Measurements from ENCODE around the gene SH3GL3.

SH3GL3 gene

DNA sequence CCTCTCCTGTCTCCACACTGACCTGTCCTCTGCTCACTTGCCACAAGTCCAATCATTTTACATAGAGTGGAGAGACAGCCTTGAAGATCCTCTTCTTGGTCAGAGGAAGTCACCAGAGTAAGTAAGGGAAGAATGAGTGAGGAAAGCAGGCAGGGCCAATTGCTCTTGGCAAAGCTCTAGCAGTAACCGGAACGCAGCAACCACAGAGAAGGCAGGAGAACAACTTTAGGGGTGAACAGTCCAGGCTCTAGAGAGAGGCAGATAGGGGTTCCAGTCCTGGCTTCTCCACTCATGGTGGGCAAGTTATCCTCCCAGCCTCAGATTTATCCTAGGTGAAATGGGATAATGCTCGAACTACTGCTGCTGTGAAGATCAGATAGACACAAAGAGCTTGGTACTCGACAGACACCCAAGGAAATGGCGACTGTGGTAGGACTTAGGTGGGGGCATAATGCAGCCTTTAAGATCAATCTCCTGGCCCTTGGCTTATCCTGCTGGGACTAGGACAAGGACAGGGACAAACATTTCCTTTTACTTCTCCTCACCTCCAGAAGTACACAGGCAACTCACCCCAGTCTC, 205.6 kb downstream of the SH3GL3 start:
- no peaks in the 10 kb centered on the region for H4K20me1 ChIP-seq (ENCODE audit: low read depth, low read length)
- no peak overlapping the region for H3K4me2 ChIP-seq (ENCODE audit: low read depth, low read length, poor library complexity, severe bottlenecking)
- no peaks in the 10 kb centered on the region for H3K9me3 ChIP-seq (ENCODE audit: insufficient read depth, low read length)
- H3K79me2 ChIP-seq (ENCODE audit: insufficient read depth, low read length): no peaks in the 10 kb centered on the region
- H3K4me3 ChIP-seq (ENCODE audit: insufficient read depth, low read length, poor library complexity, severe bottlenecking): no peak overlapping the region
- H2AFZ ChIP-seq (ENCODE audit: low read depth, low read length, severe bottlenecking): no peak overlapping the region
- no peaks in the 10 kb centered on the region for H3K27me3 ChIP-seq (ENCODE audit: low read length)
- H3F3A ChIP-seq (ENCODE audit: insufficient read depth): no peaks in the 10 kb centered on the region
- H3K36me3 ChIP-seq (ENCODE audit: low read length): no peaks in the 10 kb centered on the region
- H3K9me2 ChIP-seq (replicated peaks; ENCODE audit: insufficient read depth, low read length): no peaks in the 10 kb centered on the region
- H3K9ac ChIP-seq (ENCODE audit: low read length): no peak overlapping the region
- TF ChIP-seq, protein P1, sequence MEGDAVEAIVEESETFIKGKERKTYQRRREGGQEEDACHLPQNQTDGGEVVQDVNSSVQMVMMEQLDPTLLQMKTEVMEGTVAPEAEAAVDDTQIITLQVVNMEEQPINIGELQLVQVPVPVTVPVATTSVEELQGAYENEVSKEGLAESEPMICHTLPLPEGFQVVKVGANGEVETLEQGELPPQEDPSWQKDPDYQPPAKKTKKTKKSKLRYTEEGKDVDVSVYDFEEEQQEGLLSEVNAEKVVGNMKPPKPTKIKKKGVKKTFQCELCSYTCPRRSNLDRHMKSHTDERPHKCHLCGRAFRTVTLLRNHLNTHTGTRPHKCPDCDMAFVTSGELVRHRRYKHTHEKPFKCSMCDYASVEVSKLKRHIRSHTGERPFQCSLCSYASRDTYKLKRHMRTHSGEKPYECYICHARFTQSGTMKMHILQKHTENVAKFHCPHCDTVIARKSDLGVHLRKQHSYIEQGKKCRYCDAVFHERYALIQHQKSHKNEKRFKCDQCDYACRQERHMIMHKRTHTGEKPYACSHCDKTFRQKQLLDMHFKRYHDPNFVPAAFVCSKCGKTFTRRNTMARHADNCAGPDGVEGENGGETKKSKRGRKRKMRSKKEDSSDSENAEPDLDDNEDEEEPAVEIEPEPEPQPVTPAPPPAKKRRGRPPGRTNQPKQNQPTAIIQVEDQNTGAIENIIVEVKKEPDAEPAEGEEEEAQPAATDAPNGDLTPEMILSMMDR (IDR thresholded peaks at IDR 0.05; ENCODE audit: insufficient read depth, low read length, poor library complexity, severe bottlenecking): no peak
- TF ChIP-seq EZH2phosphoT487 (conservative IDR thresholded peaks at IDR 0.05; ENCODE audit: low read length): no peak
- no peak overlapping the region for H3K27ac ChIP-seq (ENCODE audit: low read depth, low read length)

DNA sequence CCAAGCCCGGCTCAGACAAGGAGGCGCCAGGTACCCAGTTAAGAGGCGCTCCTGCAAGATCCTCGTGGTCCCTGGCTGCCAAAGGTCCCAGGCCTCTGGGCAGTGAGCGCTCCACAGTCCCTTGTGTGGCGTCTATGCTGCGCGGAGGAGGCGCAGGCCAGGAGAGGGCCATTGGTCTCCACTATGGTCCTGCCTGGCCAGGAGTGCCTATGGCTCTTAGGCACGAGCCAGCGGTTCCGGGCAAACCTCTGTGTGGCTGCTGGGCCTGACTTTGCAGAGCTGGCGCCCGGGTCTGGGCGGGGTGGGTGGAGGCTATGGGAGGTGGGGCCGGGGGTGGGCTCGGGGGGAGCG, 206.1 kb downstream of the SH3GL3 start:
- no peak overlapping the region for H2AFZ ChIP-seq (ENCODE audit: low read depth, low read length, severe bottlenecking)
- H3K27ac ChIP-seq (ENCODE audit: low read depth, low read length): no peak overlapping the region
- H3K4me3 ChIP-seq (ENCODE audit: insufficient read depth, low read length, poor library complexity, severe bottlenecking): no peak overlapping the region
- H3F3A ChIP-seq (ENCODE audit: insufficient read depth): no peaks in the 10 kb centered on the region
- no peaks in the 10 kb centered on the region for H3K9me3 ChIP-seq (ENCODE audit: insufficient read depth, low read length)
- H3K79me2 ChIP-seq (ENCODE audit: insufficient read depth, low read length): no peaks in the 10 kb centered on the region
- H3K9me2 ChIP-seq (replicated peaks; ENCODE audit: insufficient read depth, low read length): no peaks in the 10 kb centered on the region
- H3K4me2 ChIP-seq (ENCODE audit: low read depth, low read length, poor library complexity, severe bottlenecking): no peak overlapping the region
- H3K36me3 ChIP-seq (ENCODE audit: low read length): no peaks in the 10 kb centered on the region
- H3K9ac ChIP-seq (ENCODE audit: low read length): no peak overlapping the region
- H4K20me1 ChIP-seq (ENCODE audit: low read depth, low read length): no peaks in the 10 kb centered on the region
- no peaks in the 10 kb centered on the region for H3K27me3 ChIP-seq (ENCODE audit: low read length)
- no peak for TF ChIP-seq EZH2phosphoT487 (conservative IDR thresholded peaks at IDR 0.05; ENCODE audit: low read length)
- TF ChIP-seq, protein P1 (IDR thresholded peaks at IDR 0.05; ENCODE audit: insufficient read depth, low read length, poor library complexity, severe bottlenecking): no peak

DNA sequence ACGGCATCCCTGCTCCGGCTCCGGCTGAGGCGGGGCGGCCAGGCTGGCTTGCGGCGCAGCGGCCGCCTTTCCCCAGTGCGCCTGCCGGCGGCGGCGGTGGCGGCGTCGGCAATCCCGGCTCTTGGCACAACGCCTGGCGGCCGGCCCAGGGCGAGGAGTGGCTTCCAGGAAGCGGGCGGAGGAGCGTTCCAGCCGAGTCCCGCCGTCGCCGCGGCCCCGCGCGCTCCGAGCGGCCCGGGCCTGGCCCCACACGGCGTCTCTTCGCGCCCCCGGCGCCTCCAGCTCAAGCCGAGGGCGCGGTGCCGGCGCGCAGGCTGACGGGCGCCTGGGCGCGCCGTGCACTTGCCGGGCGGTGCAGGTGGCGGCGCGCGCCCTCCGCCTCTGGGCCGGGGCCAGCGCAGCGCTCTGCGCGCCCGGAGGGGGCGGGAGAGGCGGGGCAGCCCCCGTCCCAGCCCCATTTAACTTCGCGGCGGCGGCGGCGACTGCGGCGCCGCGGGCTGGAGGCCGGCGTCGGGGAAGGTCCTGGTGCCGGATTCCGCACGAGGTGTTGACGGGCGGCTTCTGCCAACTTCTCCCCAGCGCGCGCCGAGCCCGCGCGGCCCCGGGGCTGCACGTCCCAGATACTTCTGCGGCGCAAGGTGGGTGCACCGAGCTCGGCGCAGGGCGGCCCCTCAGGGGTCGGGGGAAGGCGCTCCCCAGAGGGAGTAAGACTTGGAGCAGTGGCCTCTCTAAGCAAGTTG, 206.7 kb downstream of the SH3GL3 start, which contains the start of gene ADAMTSL3:
ADAMTSL3 (plus strand) TSS at position 485 of the 740 bp plus-strand sequence. CDS start 1,639 bp downstream, outside the sequence.
- no peak within 1 kb of the TSS for H3K4me3 ChIP-seq (ENCODE audit: insufficient read depth, low read length, poor library complexity, severe bottlenecking)
- no peaks in the 10 kb centered on the region for H3K9me2 ChIP-seq (replicated peaks; ENCODE audit: insufficient read depth, low read length)
- H3K4me2 ChIP-seq (ENCODE audit: low read depth, low read length, poor library complexity, severe bottlenecking): no peak within 1 kb of the TSS
- no peaks in the 10 kb centered on the region for H3K27me3 ChIP-seq (ENCODE audit: low read length)
- H3K9me3 ChIP-seq (ENCODE audit: insufficient read depth, low read length): no peaks in the 10 kb centered on the region
- H4K20me1 ChIP-seq (ENCODE audit: low read depth, low read length): no peaks in the 10 kb centered on the region
- H2AFZ ChIP-seq (ENCODE audit: low read depth, low read length, severe bottlenecking): no peak within 1 kb of the TSS
- H3F3A ChIP-seq (ENCODE audit: insufficient read depth): no peaks in the 10 kb centered on the region
- no peaks in the 10 kb centered on the region for H3K36me3 ChIP-seq (ENCODE audit: low read length)
- TF ChIP-seq EZH2phosphoT487 (conservative IDR thresholded peaks at IDR 0.05; ENCODE audit: low read length): no peak
- TF ChIP-seq, protein P1 (IDR thresholded peaks at IDR 0.05; ENCODE audit: insufficient read depth, low read length, poor library complexity, severe bottlenecking): no peak
- H3K9ac ChIP-seq (ENCODE audit: low read length): no peak within 1 kb of the TSS
- H3K79me2 ChIP-seq (ENCODE audit: insufficient read depth, low read length): no peaks in the 10 kb centered on the region
- no peak within 1 kb of the TSS for H3K27ac ChIP-seq (ENCODE audit: low read depth, low read length)

All from SU-DHL-6 (cell line).